ENCODE results near the gene SLC17A1. TPM values are rescaled to one million over a fixed set of nuclear protein-coding genes. Genes with fewer than 3 reads are reported as not detected.

The SLC17A1 gene
- total RNA-seq, 1 experiment from 2014 or later: not detected

DNA sequence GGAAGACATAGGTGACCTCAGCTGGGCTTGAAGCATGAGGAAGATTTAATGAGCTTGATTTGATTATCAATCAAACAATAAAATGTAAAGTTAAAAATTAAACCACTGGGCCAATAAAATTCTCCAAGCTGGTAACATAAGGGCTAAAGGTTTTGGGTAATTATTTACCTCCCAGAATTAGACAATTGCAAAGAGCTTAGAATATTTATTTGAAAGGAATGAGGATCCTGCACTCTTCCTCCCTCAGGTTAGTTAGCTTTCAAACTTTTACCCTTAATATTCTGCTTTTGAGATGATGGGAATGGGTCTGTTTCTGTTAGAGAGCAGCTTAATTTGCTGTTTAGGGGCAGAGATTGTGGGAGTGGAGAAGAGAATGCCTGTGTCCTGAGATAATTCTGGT lies 77.3 kb downstream of the SLC17A1 start, which contains the start of gene SLC17A4:
TSS of gene SLC17A4 (plus strand) at position 208 of the 400 bp plus-strand sequence. CDS start 7,221 bp downstream, outside the sequence.
- Histone ChIP-seq H3K27me3 (replicated peaks; ENCODE audit: control insufficient read depth, insufficient read depth, low read length) (no peaks in the 10 kb centered on the region), H3K36me3 (ENCODE audit: control insufficient read depth, insufficient read depth, low read length) (no peaks in the 10 kb centered on the region), H3K4me1 (peaks cover 14% of the 10 kb centered on the region; the same call in 1 of the 2 replicates), H3K4me3 (ENCODE audit: low read depth, low read length) (no peak within 1 kb of the TSS), H3K9me3 (no peaks in the 10 kb centered on the region)
- no peak within 1 kb of the TSS for H3K27ac Mint-ChIP-seq (ENCODE audit: unreplicated experiment)
- no peaks in the 10 kb centered on the region for H3K36me3 Mint-ChIP-seq (ENCODE audit: insufficient read depth, unreplicated experiment)
- BruUV-seq (replicated peaks): no TSS peak
- no peaks in the 10 kb centered on the region for H3K27me3 Mint-ChIP-seq (ENCODE audit: insufficient read depth, unreplicated experiment)
- H3K4me1 Mint-ChIP-seq (ENCODE audit: low read depth, unreplicated experiment): peaks cover 28% of the 10 kb centered on the region
- CTCF ChIA-PET: interaction anchor here (1.6 kb wide), 1 partner anchor 36 kb away, joined by 3 read pairs; no protein-coding TSS in a partner anchor
- H3K9me3 Mint-ChIP-seq (ENCODE audit: unreplicated experiment): no peaks in the 10 kb centered on the region
- no peak for DNase-seq
- H3K4me3 Mint-ChIP-seq (ENCODE audit: unreplicated experiment): no peak within 1 kb of the TSS
- intact Hi-C loops (cut with micrococcal nuclease; ENCODE audit: unreplicated experiment): no loop called here
- POLR2A ChIA-PET: no interaction called here
- TF ChIP-seq, protein P1, sequence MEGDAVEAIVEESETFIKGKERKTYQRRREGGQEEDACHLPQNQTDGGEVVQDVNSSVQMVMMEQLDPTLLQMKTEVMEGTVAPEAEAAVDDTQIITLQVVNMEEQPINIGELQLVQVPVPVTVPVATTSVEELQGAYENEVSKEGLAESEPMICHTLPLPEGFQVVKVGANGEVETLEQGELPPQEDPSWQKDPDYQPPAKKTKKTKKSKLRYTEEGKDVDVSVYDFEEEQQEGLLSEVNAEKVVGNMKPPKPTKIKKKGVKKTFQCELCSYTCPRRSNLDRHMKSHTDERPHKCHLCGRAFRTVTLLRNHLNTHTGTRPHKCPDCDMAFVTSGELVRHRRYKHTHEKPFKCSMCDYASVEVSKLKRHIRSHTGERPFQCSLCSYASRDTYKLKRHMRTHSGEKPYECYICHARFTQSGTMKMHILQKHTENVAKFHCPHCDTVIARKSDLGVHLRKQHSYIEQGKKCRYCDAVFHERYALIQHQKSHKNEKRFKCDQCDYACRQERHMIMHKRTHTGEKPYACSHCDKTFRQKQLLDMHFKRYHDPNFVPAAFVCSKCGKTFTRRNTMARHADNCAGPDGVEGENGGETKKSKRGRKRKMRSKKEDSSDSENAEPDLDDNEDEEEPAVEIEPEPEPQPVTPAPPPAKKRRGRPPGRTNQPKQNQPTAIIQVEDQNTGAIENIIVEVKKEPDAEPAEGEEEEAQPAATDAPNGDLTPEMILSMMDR (IDR thresholded peaks at IDR 0.05; ENCODE audit: insufficient read depth in 1 of 2, low read depth in 1 of 2, low read length in 1 of 2, severe bottlenecking in 1 of 2, unreplicated experiment in 1 of 2): no peak

DNA sequence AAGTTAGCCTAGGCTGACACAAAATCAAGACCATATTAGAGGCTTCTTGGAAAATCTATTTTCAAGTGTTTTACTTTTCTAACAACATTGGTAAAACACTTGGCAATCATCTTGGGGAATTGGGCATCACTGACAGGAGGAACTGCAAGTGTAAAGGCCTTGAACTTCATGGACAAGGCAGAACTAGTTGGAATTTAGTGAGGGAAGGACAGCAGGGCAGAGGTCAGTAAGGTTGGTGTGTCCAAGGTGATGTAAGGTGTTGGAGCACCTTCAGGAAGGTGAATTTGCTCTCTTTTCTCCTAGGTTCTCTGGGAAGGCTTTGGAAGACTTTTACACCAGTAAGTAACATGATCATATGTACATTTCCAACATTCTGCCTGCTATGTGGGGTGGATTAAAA lies 78.8 kb downstream of the SLC17A1 start:
- no peaks in the 10 kb centered on the region for H3K36me3 Mint-ChIP-seq (ENCODE audit: insufficient read depth, unreplicated experiment)
- TF ChIP-seq, protein P1 (IDR thresholded peaks at IDR 0.05; ENCODE audit: insufficient read depth in 1 of 2, low read depth in 1 of 2, low read length in 1 of 2, severe bottlenecking in 1 of 2, unreplicated experiment in 1 of 2): no peak
- H3K27ac Mint-ChIP-seq (ENCODE audit: unreplicated experiment): no peak overlapping the region
- intact Hi-C loops (cut with micrococcal nuclease; ENCODE audit: unreplicated experiment): no loop called here
- ChIA-PET POLR2A (no interaction called here), CTCF (no interaction called here)
- no peak for DNase-seq
- no peak overlapping the region for H3K4me3 Mint-ChIP-seq (ENCODE audit: unreplicated experiment)
- H3K4me3 ChIP-seq (ENCODE audit: low read depth, low read length): no peak overlapping the region
- peaks cover 21% of the 10 kb centered on the region; the same call in 1 of the 2 replicates for H3K4me1 ChIP-seq
- no peaks in the 10 kb centered on the region for H3K9me3 Mint-ChIP-seq (ENCODE audit: unreplicated experiment)
- H3K27me3 ChIP-seq (replicated peaks; ENCODE audit: control insufficient read depth, insufficient read depth, low read length): no peaks in the 10 kb centered on the region
- no peaks in the 10 kb centered on the region for H3K36me3 ChIP-seq (ENCODE audit: control insufficient read depth, insufficient read depth, low read length)
- no peaks in the 10 kb centered on the region for H3K27me3 Mint-ChIP-seq (ENCODE audit: insufficient read depth, unreplicated experiment)
- BruUV-seq (replicated peaks): no TSS peak
- H3K4me1 Mint-ChIP-seq (ENCODE audit: low read depth, unreplicated experiment): peaks cover 28% of the 10 kb centered on the region
- no peaks in the 10 kb centered on the region for H3K9me3 ChIP-seq

DNA sequence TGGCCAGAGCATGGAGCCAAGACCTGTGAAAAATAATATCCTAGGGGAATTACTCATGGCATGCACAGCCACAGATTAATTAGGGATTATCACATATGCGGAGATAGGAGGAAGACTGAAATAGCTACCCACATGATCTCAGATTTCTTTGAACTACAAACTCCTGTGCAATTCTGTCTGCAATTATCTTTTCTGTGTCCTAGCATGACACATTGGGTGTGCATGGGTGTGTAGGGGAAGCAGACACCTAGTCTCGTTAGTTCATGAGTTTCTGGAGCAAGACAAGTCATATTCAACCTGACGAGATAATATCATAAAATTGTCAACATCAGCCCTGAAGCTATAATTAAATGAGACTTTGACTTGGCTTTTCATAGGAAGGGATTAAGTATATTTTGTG lies 80.9 kb downstream of the SLC17A1 start:
- no TSS peak for BruUV-seq (replicated peaks)
- intact Hi-C loops (cut with micrococcal nuclease; ENCODE audit: unreplicated experiment): no loop called here
- CTCF ChIA-PET: no interaction called here

More for the DNA sequence above, 80.9 kb downstream of the SLC17A1 start:
- no peaks in the 10 kb centered on the region for H3K36me3 Mint-ChIP-seq (ENCODE audit: insufficient read depth, unreplicated experiment)
- H3K9me3 ChIP-seq: peaks cover 2% of the 10 kb centered on the region; the same call in 1 of the 2 replicates
- H3K9me3 Mint-ChIP-seq (ENCODE audit: unreplicated experiment): no peaks in the 10 kb centered on the region
- H3K4me3 Mint-ChIP-seq (ENCODE audit: unreplicated experiment): no peak overlapping the region
- H3K4me1 Mint-ChIP-seq (ENCODE audit: low read depth, unreplicated experiment): peaks cover 27% of the 10 kb centered on the region
- H3K27ac Mint-ChIP-seq (ENCODE audit: unreplicated experiment): no peak overlapping the region
- TF ChIP-seq, protein P1 (IDR thresholded peaks at IDR 0.05; ENCODE audit: insufficient read depth in 1 of 2, low read depth in 1 of 2, low read length in 1 of 2, severe bottlenecking in 1 of 2, unreplicated experiment in 1 of 2): no peak
- H3K4me1 ChIP-seq: peaks cover 24% of the 10 kb centered on the region
- H3K36me3 ChIP-seq (ENCODE audit: control insufficient read depth, insufficient read depth, low read length): no peaks in the 10 kb centered on the region
- POLR2A ChIA-PET: no interaction called here
- no peak for DNase-seq
- H3K27me3 ChIP-seq (replicated peaks; ENCODE audit: control insufficient read depth, insufficient read depth, low read length): no peaks in the 10 kb centered on the region
- H3K27me3 Mint-ChIP-seq (ENCODE audit: insufficient read depth, unreplicated experiment): no peaks in the 10 kb centered on the region
- H3K4me3 ChIP-seq (ENCODE audit: low read depth, low read length): no peak overlapping the region
